ENCODE results near the gene MARCHF3.
A peak's percentile ranks its signal among the peaks of the same experiment; 100 is the strongest.

The MARCHF3 gene

GRCh38 chr5:126939887-126940286, 90.5 kb downstream of the MARCHF3 start:
- Histone ChIP-seq H3K4me3 (ENCODE audit: low read length, poor library complexity, severe bottlenecking) (no peak overlapping the region), H3K4me1 (ENCODE audit: insufficient read depth, low read length, poor library complexity, severe bottlenecking) (no peaks in the 10 kb centered on the region), H3K9me2 (replicated peaks; ENCODE audit: low read depth, low read length) (no peaks in the 10 kb centered on the region), H4K20me1 (ENCODE audit: insufficient read depth, low read length, poor library complexity, severe bottlenecking) (no peaks in the 10 kb centered on the region), H3K27me3 (ENCODE audit: insufficient read depth, low read length, poor library complexity, severe bottlenecking) (no peaks in the 10 kb centered on the region), H3K79me2 (ENCODE audit: insufficient read depth, low read length) (no peaks in the 10 kb centered on the region), H3K9ac (ENCODE audit: low read depth, low read length, poor library complexity, severe bottlenecking) (no peak overlapping the region), H3K36me3 (ENCODE audit: insufficient read depth, low read length) (no peaks in the 10 kb centered on the region), H3K9me3 (ENCODE audit: insufficient read depth, low read depth, low read length) (no peaks in the 10 kb centered on the region), H2AFZ (ENCODE audit: low read length) (no peak overlapping the region), H3F3A (ENCODE audit: low read depth) (no peaks in the 10 kb centered on the region), H3K4me2 (ENCODE audit: low read depth, low read length, poor library complexity, severe bottlenecking) (no peak overlapping the region)
- no peak for TF ChIP-seq EZH2phosphoT487 (IDR thresholded peaks at IDR 0.05; ENCODE audit: borderline replicate concordance)

DNA sequence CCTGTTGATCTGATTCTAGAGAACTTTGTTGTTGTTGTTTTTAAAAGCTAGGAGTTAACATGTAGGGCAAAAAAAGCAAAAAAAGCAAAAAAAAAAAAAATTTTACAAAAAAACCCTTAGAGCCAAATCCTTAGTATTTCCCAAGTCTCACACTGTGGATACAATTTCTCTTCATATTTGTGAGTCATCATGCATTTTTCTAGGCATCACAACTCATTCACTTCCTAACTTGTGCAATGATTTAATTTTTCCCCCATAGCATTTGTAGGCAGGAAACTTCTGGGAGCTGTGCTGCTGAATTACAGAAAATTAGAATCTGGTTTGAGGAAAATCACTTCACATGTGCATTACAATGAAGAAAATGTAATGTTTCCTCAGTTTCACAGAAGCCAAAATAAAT, 91.9 kb downstream of the MARCHF3 start:
- Histone ChIP-seq H3K4me1 (ENCODE audit: insufficient read depth, low read length, poor library complexity, severe bottlenecking) (no peaks in the 10 kb centered on the region), H3K27me3 (ENCODE audit: insufficient read depth, low read length, poor library complexity, severe bottlenecking) (no peaks in the 10 kb centered on the region), H3K9me2 (replicated peaks; ENCODE audit: low read depth, low read length) (no peaks in the 10 kb centered on the region), H3F3A (ENCODE audit: low read depth) (no peaks in the 10 kb centered on the region), H3K9ac (ENCODE audit: low read depth, low read length, poor library complexity, severe bottlenecking) (no peak overlapping the region), H3K79me2 (ENCODE audit: insufficient read depth, low read length) (no peaks in the 10 kb centered on the region), H3K4me3 (ENCODE audit: low read length, poor library complexity, severe bottlenecking) (no peak overlapping the region), H3K9me3 (ENCODE audit: insufficient read depth, low read depth, low read length) (no peaks in the 10 kb centered on the region), H2AFZ (ENCODE audit: low read length) (no peak overlapping the region), H4K20me1 (ENCODE audit: insufficient read depth, low read length, poor library complexity, severe bottlenecking) (no peaks in the 10 kb centered on the region), H3K4me2 (ENCODE audit: low read depth, low read length, poor library complexity, severe bottlenecking) (no peak overlapping the region), H3K36me3 (ENCODE audit: insufficient read depth, low read length) (no peaks in the 10 kb centered on the region)
- no peak for TF ChIP-seq EZH2phosphoT487 (IDR thresholded peaks at IDR 0.05; ENCODE audit: borderline replicate concordance)
- TF ChIP-seq, protein P1, sequence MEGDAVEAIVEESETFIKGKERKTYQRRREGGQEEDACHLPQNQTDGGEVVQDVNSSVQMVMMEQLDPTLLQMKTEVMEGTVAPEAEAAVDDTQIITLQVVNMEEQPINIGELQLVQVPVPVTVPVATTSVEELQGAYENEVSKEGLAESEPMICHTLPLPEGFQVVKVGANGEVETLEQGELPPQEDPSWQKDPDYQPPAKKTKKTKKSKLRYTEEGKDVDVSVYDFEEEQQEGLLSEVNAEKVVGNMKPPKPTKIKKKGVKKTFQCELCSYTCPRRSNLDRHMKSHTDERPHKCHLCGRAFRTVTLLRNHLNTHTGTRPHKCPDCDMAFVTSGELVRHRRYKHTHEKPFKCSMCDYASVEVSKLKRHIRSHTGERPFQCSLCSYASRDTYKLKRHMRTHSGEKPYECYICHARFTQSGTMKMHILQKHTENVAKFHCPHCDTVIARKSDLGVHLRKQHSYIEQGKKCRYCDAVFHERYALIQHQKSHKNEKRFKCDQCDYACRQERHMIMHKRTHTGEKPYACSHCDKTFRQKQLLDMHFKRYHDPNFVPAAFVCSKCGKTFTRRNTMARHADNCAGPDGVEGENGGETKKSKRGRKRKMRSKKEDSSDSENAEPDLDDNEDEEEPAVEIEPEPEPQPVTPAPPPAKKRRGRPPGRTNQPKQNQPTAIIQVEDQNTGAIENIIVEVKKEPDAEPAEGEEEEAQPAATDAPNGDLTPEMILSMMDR (conservative IDR thresholded peaks at IDR 0.05; ENCODE audit: low read length): no peak

GRCh38 chr5:126937771-126938170, 92.6 kb downstream of the MARCHF3 start:
- no peaks in the 10 kb centered on the region for H3K79me2 ChIP-seq (ENCODE audit: insufficient read depth, low read length)
- no peaks in the 10 kb centered on the region for H3K27me3 ChIP-seq (ENCODE audit: insufficient read depth, low read length, poor library complexity, severe bottlenecking)
- H3F3A ChIP-seq (ENCODE audit: low read depth): no peaks in the 10 kb centered on the region
- H3K4me3 ChIP-seq (ENCODE audit: low read length, poor library complexity, severe bottlenecking): no peak overlapping the region
- no peaks in the 10 kb centered on the region for H3K9me2 ChIP-seq (replicated peaks; ENCODE audit: low read depth, low read length)
- no peak for TF ChIP-seq EZH2phosphoT487 (IDR thresholded peaks at IDR 0.05; ENCODE audit: borderline replicate concordance)
- TF ChIP-seq, protein P1 (conservative IDR thresholded peaks at IDR 0.05; ENCODE audit: low read length): no peak
- no peaks in the 10 kb centered on the region for H3K4me1 ChIP-seq (ENCODE audit: insufficient read depth, low read length, poor library complexity, severe bottlenecking)
- no peak overlapping the region for H3K4me2 ChIP-seq (ENCODE audit: low read depth, low read length, poor library complexity, severe bottlenecking)
- H3K9me3 ChIP-seq (ENCODE audit: insufficient read depth, low read depth, low read length): no peaks in the 10 kb centered on the region
- H3K36me3 ChIP-seq (ENCODE audit: insufficient read depth, low read length): no peaks in the 10 kb centered on the region
- no peak overlapping the region for H3K9ac ChIP-seq (ENCODE audit: low read depth, low read length, poor library complexity, severe bottlenecking)
- no peaks in the 10 kb centered on the region for H4K20me1 ChIP-seq (ENCODE audit: insufficient read depth, low read length, poor library complexity, severe bottlenecking)
- H2AFZ ChIP-seq (ENCODE audit: low read length): no peak overlapping the region

- no peaks in the 10 kb centered on the region for H3K36me3 ChIP-seq (ENCODE audit: insufficient read depth, low read length)
Measured at GRCh38 chr5:126936775-126937418, 93.5 kb downstream of the MARCHF3 start.

More at GRCh38 chr5:126936775-126937418, 93.5 kb downstream of the MARCHF3 start:
- no peaks in the 10 kb centered on the region for H3K9me2 ChIP-seq (replicated peaks; ENCODE audit: low read depth, low read length)
- H3K27me3 ChIP-seq (ENCODE audit: insufficient read depth, low read length, poor library complexity, severe bottlenecking): no peaks in the 10 kb centered on the region
- no peak overlapping the region for H3K4me2 ChIP-seq (ENCODE audit: low read depth, low read length, poor library complexity, severe bottlenecking)
- H3F3A ChIP-seq (ENCODE audit: low read depth): no peaks in the 10 kb centered on the region
- TF ChIP-seq, protein P1 (conservative IDR thresholded peaks at IDR 0.05; ENCODE audit: low read length): peak; percentile 40
- no peak for TF ChIP-seq EZH2phosphoT487 (IDR thresholded peaks at IDR 0.05; ENCODE audit: borderline replicate concordance)
- H2AFZ ChIP-seq (ENCODE audit: low read length): no peak overlapping the region
- H3K4me1 ChIP-seq (ENCODE audit: insufficient read depth, low read length, poor library complexity, severe bottlenecking): peaks cover 8% of the 10 kb centered on the region
- H3K9me3 ChIP-seq (ENCODE audit: insufficient read depth, low read depth, low read length): no peaks in the 10 kb centered on the region
- H4K20me1 ChIP-seq (ENCODE audit: insufficient read depth, low read length, poor library complexity, severe bottlenecking): no peaks in the 10 kb centered on the region
- H3K79me2 ChIP-seq (ENCODE audit: insufficient read depth, low read length): no peaks in the 10 kb centered on the region
- H3K9ac ChIP-seq (ENCODE audit: low read depth, low read length, poor library complexity, severe bottlenecking): no peak overlapping the region
- H3K4me3 ChIP-seq (ENCODE audit: low read length, poor library complexity, severe bottlenecking): no peak overlapping the region

Measured in Loucy (cell line).